K562 treated with DMSO at 1 percent for 4 hours (cell line): ENCODE results near the gene PIP. TPM values are rescaled to one million over a fixed set of nuclear protein-coding genes. Genes with fewer than 3 reads are reported as not detected.

Experiments used
- total RNA-seq: library from RNA; unstranded; fragments of 300-600 nt; gene quantifications from 2 replicates; pipeline ENCODE4 v1.2.3, GENCODE V29; 2022; ENCODE audit not compliant: insufficient read depth

Gene PIP
- not detected in 2 replicates for total RNA-seq

GRCh38 chr7:143131781-143132180 is at the start of gene PIP:
Gene PIP, plus strand, starts transcription at chr7:143132077. Its CDS starts 40 bp downstream, at chr7:143132117.

GRCh38 chr7:143183024-143183423 is 51.1 kb downstream of the PIP start, which contains the start of gene TAS2R39:
Gene TAS2R39, plus strand, starts transcription at chr7:143183419. Its CDS starts 0 bp downstream, at chr7:143183419.

Other genes with a start within 250 kb of the PIP start
- gene TRPV6, start 246.3 kb upstream of the PIP start, total RNA-seq = 1.0 and 3.1 TPM in 2 replicates
- not detected in 2 replicates for gene TRPV5, start 198.3 kb upstream of the PIP start, total RNA-seq
- gene LLCFC1, start 192.6 kb upstream of the PIP start, total RNA-seq = not detected in 2 replicates
- 18.9 and 25.1 TPM in 2 replicates for gene KEL, start 169.7 kb upstream of the PIP start, total RNA-seq
- gene OR9A2, start 104.9 kb upstream of the PIP start, total RNA-seq = not detected in 2 replicates
- gene OR6V1, start 79.7 kb upstream of the PIP start, total RNA-seq = not detected in 2 replicates
- gene TAS2R39, start 51.3 kb downstream of the PIP start, total RNA-seq = not detected in 2 replicates
- not detected in 2 replicates for gene TAS2R40, start 90.0 kb downstream of the PIP start, total RNA-seq
- 165 and 185 TPM in 2 replicates for gene GSTK1, start 131.4 kb downstream of the PIP start, total RNA-seq
- not detected in 2 replicates for gene TMEM139, start 152.9 kb downstream of the PIP start, total RNA-seq
- 18.3 and 27.4 TPM in 2 replicates for gene CASP2, start 156.3 kb downstream of the PIP start, total RNA-seq
- 0.37 TPM in 1 of 2 replicates, not detected in the other for gene CLCN1, start 184.0 kb downstream of the PIP start, total RNA-seq
- not detected in 2 replicates for gene FAM131B, start 230.6 kb downstream of the PIP start, total RNA-seq
- gene ZYX, start 249.3 kb downstream of the PIP start, total RNA-seq = 103 and 111 TPM in 2 replicates